ENCODE results near the gene LIPC.

The LIPC gene

DNA sequence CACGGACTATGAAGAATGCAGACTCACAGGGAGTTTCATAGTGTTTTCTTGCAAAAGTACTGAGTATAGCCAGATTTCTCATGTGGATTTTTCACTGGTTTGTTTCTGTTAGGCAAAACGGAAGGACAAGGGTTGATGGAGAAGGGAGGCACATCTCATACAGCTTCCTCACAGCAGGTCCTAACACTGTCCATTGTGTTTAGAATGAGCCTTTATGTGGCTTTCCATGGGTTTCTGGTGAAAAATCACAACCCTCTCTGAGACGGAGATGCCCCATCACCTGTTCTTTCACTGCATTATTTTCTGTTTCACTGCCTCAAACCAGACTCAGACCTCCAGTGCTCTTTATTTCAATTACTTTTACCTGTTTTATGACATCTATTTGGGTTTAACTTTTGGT, 25.0 kb upstream of the LIPC start:
- DNase-seq (ENCODE audit: low spot score): no peak

DNA sequence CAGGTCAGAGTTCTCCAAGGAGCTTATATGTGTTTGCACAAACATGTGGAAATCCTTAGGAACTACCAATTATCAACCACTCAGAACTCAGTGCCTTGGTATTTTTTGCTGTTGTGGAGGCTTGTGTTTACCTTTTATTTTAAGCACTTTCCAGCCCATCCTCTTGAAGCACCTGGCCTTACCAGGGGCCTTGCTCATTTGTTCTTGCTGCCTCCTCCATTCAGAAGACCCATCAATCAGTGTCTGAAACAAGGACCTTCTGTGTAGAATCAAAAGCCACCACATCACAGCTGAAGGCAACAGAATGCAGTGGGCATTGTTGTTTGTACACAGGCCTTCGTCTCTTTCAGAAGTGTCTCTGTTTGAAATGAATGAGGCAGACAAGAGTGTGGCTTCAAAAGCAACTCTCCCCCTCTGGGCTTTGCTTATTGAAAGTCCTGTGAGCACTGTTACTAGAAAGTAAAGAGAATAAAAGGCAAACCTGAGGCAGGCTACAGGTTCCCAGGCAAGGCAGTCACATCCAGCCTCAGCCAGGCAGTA, 24.5 kb upstream of the LIPC start:
- DNase-seq (ENCODE audit: low spot score): peak; percentile 95

DNA sequence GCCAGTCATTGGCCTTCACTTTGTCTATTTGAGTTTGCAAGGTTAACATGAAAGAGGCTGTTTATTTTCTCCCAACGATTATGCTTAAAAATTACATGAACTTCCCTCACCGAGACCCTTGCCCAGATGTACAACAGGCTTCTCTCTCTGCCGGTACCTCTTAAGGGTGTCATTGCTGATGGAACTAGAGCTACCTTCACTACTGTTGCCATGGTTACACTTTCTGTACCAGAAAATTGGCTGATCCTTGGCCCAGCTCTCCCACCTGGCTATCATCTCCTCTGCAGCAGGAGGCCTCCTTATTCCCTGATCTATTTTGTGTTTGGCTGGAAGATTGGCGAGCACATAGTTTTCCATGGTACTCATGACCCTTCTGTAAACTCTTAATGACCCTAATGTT, 24.0 kb upstream of the LIPC start:
- no peak for DNase-seq (ENCODE audit: low spot score)

DNA sequence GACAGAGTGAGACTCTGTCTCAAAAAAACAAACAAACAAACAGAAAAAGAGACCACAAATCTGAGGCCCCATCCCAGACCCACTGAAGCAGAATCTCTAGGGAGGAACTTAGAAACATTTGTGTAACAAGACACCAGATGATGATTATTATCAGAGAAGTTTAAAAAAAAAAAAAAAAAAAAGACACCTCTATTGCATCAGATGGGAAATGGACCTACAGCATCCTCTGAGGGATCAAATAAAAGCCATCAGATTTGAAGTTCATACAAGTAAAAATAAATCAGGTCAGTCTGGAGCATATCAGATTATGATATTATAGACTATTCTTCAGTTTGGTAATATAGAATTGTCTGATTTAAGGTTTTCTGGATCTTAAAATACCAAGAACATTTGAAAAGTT, 21.9 kb upstream of the LIPC start:
- no peak for DNase-seq (ENCODE audit: low spot score)

DNA sequence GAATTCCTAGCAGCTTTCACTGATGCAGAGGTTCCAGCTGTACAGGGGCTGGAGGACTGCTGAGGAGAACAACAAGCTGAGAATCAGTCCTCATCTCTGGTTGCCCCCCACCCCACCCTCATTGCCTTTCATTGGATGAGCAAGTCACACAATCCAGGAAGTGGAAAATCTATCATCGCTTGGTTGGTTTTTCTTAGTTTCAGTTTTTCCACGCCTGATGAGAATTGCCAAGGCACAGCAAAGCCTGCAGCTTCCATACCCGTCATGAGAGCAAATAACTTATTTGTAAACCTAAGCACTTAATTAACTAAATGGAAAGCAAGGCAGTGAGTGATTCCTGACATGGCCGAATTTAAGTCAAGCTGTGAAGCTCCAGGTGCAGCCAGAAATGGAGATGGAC, 21.4 kb upstream of the LIPC start:
- DNase-seq (ENCODE audit: low spot score): peak; percentile 42

DNA sequence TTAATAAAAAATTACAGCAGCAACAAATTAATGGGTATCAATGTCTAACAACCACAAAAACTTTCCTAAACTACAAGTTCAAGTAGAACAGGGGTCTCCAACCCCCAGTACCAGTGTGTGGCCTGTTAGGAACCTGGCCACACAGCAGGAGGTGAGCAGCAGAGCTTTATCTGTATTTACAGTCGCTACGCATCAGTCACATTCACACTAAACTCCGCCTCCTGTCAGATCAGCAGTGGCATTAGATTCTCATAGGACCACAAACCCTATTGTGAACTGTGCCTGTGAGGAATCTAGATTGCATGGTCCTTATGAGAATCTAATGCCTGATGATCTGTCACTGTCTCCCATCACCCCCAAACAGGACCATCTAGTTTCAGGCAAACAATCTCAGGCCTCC, 18.5 kb upstream of the LIPC start:
- DNase-seq (ENCODE audit: low spot score): no peak

DNA sequence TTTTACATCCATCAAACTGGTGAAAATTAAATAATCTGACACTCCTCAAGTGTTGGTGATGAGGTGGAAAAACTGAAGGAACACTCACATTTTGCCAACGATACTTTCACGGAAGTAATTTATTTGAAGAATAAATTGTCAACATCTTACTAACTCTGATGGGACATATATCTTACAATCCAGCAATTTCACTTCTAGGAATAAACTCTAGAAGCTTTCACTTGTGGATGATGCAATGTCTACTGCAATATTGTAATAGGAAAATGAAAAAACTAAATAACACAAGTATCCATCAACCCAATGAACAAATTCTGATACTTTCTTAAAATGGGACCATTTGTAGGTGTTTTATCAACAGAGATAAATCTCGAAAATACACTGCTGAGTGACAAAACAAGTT, 16.2 kb upstream of the LIPC start:
- DNase-seq (ENCODE audit: low spot score): no peak

DNA sequence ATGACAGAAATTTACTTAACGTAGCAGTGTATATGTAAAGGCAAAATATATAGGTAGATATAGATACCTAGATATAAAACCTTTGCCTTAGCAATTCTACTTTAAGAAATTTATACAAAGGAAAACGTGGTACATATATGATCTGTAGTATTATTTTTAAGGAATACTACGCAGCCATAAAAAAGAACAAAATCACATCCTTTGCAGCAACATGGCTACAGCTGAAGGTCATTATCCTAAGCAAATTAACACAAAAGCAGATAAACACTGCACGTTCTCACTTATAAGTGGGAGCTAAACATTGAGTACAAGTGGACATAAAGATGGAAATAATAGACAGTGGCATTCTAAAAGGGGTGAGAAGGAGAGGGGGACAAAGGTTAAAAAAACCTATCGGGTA, 14.8 kb upstream of the LIPC start:
- DNase-seq (ENCODE audit: low spot score): no peak

DNA sequence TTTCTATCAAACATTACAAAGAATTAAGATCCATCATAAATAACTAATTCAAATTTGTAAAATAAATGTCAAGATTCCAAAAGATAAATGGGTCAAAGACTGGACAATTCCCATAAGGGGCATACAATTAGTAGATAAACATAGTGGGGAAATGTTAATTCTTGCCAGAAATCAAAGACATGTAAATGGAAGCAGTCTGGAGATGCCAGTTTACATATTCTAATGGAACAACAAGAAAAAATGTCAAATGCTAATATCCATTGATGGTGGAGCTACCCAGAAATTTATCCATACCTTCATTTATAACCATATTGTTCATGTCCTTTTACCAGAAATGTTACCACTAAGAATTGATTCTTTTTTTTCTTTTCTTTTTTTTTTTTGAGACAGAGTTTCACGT, 13.7 kb upstream of the LIPC start:
- no peak for DNase-seq (ENCODE audit: low spot score)

DNA sequence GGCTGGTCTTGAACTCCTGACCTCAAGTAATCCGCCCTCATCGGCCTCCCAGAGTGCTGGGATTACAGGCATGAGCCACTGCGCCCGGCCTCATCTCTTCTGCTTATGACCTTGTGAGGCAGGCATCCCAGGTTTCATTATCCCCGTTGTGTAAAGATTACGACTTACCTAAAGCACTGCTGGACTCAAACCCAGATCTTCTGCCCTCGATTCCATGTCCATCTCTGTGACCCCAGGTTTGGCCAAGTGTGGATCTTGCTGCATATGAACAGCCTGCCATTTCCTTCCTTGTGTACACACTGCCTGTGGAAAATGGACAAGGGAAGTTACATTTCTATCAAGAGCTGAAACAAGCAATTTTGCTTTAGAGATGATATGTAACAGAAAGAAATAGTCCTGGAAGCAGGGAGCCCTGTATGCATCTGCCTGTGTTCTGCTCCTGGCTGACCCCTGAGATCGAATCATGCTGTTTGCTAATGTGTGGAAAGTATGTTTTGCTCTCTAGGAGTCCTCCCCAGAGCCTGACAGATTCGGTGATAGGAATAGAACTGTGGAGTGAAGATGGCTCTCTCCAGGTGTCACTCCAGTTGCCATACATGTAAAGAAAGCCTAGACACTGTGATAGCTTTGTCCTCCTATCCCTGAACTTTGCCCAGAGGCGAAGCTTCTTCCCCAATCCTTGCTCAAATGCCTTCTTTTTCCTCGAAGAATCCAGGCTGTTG, 11.8 kb upstream of the LIPC start:
- no peak for DNase-seq (ENCODE audit: low spot score)

DNA sequence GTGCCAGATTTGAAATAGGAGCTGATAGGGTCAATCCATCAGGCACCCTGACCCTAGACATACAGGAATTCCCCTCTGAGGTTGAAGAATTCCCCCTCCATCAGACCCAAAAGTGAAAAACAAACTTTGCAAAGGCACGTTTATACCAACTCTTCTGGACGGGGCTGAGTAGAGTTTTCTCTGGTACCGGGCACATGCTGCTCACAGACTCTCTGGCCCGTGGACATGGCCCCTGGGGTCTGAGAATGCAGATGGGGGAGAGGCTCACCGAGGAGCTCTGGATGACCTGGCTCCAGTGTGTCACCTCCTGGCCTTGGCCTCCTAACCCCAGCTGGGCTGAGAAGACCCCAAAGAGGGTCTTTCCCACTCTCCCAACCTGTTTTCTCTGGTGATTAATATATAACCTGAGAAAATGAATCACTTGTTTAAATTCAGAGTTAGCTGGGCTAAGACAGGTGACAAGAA, 11.2 kb upstream of the LIPC start:
- DNase-seq (ENCODE audit: low spot score): no peak

DNA sequence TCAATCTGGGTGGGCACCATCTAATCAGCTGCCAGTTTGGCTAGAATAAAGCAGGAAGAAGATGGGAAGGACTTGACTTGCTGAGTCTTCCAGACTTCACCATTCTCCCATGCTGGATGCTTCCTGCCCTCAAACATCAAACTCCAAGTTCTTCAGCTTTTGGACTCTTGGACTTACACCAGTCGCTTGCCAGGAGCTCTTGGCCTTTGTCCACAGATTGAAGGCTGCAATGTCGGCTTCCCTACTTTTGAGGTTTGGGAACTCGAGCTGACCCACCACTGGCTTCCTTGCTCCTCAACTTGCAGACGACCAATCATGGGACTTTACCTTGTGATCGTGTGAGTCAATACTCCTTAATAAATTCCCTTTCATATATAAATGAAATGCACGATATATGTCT, 8.6 kb upstream of the LIPC start:
- DNase-seq (ENCODE audit: low spot score): no peak

DNA sequence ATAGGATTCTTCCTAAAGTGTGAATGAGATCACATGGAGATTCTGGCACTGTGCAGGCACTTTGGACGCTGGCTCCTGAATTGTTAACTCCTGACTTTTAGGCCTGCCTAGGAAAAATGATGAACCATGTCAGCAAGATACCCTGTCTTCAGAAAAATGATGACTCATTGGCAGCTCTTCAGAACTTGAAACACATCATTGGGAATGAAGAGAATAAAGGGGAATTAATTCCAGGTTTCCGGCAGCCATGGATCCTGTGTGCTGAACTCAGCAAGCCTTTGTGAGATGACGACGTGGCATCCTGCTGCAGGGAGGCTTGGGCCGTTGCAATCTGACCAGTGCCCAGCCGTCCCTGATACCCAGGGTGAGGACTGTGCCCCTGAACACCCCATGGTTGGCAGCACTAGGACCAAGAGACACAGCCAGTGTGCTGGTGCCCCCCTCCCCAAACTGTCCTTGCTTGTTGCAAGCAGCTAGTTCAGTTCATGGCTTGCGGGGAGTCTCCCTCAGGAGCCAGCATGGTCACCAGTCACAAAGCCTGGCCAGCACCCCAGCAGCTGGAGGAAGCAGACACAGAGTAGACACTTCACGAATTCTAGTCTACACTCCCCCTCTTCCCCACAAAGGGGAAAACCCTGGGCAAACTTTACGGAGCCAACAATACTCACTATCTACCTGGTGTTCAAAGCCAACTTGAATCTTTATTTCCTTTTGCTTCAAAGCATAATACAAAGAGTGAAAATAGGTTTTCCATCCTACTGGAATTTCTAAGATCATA, 7.8 kb upstream of the LIPC start:
- DNase-seq (ENCODE audit: low spot score): no peak

DNA sequence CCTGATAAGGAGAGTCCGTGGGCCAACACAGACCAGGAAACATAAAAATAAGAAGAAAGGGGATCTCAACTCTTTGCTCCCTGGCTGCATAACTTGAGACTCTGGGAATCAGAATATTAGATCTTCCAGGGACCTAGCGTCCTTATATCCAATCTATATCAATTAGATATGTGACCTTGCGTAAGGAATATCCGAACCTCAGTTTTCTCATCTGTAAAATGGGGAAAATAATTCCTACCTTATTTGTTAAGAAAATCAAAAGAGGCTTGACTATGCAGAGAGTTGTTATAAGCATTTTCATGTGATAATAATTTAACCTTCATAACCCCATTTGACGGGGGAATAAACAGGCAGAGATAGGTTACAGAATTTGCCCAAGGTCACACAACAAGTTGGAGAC, 7.1 kb upstream of the LIPC start:
- no peak for DNase-seq (ENCODE audit: low spot score)

DNA sequence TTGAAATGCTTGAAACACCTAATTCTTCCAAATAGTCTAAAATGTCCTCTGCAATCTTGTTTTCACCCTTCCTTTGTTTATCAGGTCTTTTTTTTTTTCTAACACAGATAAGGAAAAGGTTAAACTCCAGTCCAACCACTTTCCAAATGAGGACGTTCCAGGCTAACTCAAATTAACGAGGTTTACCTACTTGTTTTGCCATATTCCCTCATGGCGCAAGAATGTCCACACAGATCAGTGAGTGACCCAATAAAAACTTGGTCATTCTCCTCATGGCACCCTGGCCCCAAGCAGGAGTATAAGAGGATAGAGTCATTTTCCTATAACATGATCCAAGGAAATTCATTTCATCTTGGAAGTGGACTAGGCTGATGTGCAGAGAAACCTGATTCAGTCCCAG, 6.6 kb upstream of the LIPC start:
- no peak for DNase-seq (ENCODE audit: low spot score)

DNA sequence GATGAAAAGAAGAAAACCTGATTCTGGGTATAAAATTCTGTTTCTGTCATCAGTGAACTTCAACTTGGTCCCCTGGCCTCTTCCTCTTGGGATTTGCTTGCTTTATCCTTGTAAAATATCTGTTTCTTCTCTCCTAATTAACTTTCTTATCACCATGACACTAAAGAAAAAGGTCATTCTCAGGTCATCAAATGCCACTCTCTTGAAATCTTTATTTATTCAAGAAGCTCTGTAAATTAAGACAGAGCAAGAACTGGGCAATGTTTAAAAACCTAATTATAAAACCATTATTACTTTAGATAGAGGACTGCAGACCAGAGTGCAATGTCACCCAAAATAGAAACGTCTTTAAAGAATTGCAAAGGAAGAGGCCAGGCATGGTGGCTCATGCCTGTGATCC, 6.0 kb upstream of the LIPC start:
- DNase-seq (ENCODE audit: low spot score): no peak

DNA sequence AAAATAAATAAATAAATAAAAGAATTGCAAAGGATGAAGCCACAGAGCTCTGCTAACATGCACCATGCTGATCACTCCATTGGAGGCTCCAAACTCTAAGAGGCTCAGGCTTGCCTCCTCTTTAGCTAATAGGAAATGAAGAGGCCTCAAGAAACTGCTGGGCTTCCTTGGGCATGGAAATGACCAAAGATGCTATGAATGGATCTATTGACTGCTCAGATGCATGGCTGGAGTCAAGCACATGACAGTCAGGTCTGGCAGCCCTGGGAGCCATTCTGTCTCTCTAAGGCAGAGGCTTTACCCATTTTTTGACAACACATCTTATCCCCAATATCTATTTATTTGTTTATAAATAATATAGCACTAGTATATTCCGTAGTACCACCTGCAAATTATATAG, 5.3 kb upstream of the LIPC start:
- no peak for DNase-seq (ENCODE audit: low spot score)

DNA sequence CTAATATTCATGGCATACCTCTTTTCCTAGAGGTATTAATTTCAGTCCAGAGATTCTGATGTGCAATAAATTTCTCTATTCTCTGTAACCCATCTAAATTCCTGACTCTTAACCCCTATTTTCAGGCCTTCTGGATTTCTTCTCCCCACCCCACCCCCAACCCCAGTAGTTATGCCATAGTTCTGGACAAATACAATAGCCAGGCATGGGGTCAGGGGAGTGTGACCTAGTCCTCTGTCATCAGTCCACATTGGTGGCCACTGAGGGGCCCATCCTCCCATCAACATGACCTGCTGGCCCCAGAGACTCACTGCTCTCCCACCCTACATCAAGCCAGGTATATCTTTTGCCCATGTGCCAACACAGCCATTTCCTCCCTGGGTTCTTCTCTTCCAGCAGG, 3.8 kb upstream of the LIPC start:
- no peak for DNase-seq (ENCODE audit: low spot score)

DNA sequence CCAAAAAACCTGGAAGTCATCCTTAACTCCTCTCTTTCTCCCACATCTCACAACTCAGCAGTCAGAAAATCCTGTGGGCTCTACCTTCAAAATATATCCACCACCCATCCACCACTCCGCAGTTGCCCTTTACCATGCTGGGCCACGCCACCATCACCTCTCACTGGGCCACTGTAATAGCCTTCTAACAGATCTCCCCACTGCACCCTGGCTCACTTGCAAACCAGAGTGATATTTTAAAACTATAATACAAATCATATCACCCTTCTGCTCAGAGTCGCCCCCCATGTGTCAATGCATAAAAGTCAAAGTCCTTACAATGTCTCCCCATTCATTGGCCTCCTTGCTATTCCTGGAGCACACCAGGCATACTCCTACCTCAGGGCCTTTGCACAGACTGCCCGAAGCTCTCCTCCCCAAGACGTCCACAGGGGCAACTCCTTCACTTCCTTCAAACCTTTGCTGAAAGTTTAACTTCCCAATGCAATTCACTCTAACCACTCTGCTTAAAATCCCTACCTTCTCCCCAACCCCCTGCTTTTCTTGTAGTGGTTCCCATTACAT, 1.5 kb upstream of the LIPC start:
- no peak for DNase-seq (ENCODE audit: low spot score)

DNA sequence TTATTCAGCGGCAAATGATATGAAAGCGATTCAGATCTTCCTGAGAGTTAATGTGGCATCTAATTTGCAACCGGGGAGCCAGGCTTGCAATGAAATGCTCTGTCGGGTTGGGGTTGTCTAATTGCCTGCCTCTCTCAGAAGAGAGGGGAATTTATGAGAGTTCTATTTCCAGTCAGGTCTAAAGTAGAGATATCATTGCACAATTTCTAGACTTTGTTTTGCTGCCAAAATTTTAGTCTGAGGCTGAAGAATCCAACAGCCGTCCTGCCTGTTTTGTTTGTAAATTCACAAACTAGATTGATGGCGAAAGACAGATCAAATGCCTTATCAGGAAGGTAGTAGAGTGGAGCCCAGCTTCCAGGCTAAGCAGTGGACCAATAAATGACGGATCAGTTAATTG, 610 bp downstream of the LIPC start:
- DNase-seq (ENCODE audit: low spot score): no peak

DNA sequence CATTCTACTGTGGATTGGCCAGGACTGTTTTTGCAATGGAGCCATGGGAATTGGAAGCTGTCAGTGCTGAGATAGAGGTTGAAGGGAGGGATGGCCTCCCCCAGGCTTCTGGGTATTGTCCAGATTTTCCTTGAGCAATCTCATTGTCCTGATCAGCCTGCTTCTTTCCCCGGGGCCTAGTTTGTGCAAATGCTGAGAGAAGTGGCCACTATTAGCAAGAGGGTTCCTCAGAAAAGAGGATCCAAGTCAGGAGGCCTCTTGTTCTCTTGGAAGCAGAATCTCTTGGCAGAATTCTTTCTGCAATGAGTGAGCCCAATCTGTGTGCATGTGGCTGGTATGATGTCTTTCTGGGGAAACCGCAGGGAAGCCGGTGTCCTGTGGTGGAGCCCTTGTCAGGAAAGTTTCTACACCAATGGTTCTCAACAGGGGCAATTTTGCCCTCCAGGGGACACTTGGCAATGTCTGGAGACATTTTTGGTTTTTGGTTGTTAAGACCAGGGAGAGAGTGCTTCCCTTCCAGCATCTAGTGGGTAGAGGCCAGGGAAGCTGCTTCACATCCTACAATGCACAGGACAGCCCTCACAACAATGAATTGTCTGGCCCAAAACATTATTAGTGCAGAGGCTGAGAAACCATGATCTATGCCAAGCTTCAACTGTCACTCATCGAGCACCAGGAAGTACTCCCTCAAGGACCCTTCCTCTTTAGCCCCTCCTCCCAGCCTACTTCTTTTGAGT, 2.0 kb downstream of the LIPC start:
- DNase-seq (ENCODE audit: low spot score): peak; percentile 26

DNA sequence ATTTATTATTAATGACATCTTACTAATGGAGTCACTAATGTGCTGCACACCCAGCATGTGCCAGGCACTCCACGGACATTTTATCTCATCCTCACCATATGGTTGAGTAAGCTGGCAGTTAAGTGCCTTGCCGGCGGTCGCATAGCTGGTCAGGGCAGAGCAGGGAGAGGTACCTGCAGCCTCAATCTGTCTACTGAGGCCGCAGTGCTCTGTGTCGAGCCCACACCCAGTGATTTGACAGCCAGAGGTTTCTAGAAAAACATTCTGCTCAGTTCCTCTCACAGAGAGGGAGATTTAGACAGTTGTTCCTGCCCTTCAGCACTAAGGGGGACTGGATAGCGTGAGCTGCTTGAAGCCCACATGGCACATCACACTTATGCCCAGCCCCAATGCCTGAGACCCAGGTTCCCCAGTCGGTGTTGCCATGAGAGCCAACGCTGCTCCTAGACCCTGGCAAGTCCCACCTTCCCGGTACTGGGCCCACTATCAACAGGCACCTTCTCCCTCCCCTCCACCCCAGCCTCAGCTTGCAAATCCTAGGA, 2.6 kb downstream of the LIPC start:
- no peak for DNase-seq (ENCODE audit: low spot score)

All from globus pallidus (tissue), 1 donor.